ENCODE measurements around the gene FYCO1.

Gene FYCO1

DNA sequence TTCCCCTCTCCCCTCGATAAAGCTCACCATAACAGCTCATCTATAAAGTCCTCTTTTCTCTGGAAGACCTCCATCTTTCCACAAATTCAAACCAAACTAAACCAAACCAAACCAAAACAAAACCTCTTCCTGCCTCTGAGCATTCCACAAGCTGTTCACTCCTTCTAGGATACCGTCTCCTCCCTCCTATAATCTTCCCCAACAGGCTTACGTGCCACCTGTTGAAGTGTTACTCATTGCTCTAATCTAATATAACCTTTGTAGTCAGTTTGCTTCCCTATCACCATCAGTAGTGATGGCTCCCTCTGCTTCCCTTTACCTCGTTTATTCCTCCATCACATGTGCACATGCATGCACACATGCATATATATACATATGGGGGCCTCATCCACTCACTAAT lies 122.0 kb downstream of the FYCO1 start:
- H3K27ac ChIP-seq (replicated peaks) = no peak overlapping the region
- TF ChIP-seq REST (IDR thresholded peaks at IDR 0.05; ENCODE audit: insufficient replicate concordance, low read depth) (no peak), POLR2AphosphoS5 (IDR thresholded peaks at IDR 0.05; ENCODE audit: low read depth) (no peak), GABPA (IDR thresholded peaks at IDR 0.05; ENCODE audit: low read depth) (no peak), SPI1 (IDR thresholded peaks at IDR 0.05; ENCODE audit: borderline replicate concordance, low read depth) (no peak), CTCF (IDR thresholded peaks at IDR 0.05; ENCODE audit: insufficient read depth, low read length) (no peak)
- H3K4me3 ChIP-seq (replicated peaks; ENCODE audit: insufficient read depth, low read length) = no peak overlapping the region

GRCh38 chr3:45873036-45873435 lies 122.6 kb downstream of the FYCO1 start:
- TF ChIP-seq CTCF (IDR thresholded peaks at IDR 0.05; ENCODE audit: insufficient read depth, low read length) (no peak), SPI1 (IDR thresholded peaks at IDR 0.05; ENCODE audit: borderline replicate concordance, low read depth) (no peak), GABPA (IDR thresholded peaks at IDR 0.05; ENCODE audit: low read depth) (no peak), POLR2AphosphoS5 (IDR thresholded peaks at IDR 0.05; ENCODE audit: low read depth) (no peak), REST (IDR thresholded peaks at IDR 0.05; ENCODE audit: insufficient replicate concordance, low read depth) (no peak)
- Histone ChIP-seq H3K4me3 (replicated peaks; ENCODE audit: insufficient read depth, low read length) (no peak overlapping the region), H3K27me3 (ENCODE audit: insufficient read depth, poor library complexity, severe bottlenecking) (no peaks in the 10 kb centered on the region), H3K27ac (replicated peaks) (no peak overlapping the region)
- DNase-seq (ENCODE audit: low read depth in 1 of 2, low spot score in 1 of 2) = no peak

More for the DNA sequence above, 122.0 kb downstream of the FYCO1 start:
- H3K27me3 ChIP-seq (ENCODE audit: insufficient read depth, poor library complexity, severe bottlenecking) = no peaks in the 10 kb centered on the region
- DNase-seq (ENCODE audit: low read depth in 1 of 2, low spot score in 1 of 2) = no peak

GRCh38 chr3:45872569-45872968 lies 123.1 kb downstream of the FYCO1 start:
- TF ChIP-seq CTCF (IDR thresholded peaks at IDR 0.05; ENCODE audit: insufficient read depth, low read length) (no peak), REST (IDR thresholded peaks at IDR 0.05; ENCODE audit: insufficient replicate concordance, low read depth) (no peak)
- Histone ChIP-seq H3K27me3 (ENCODE audit: insufficient read depth, poor library complexity, severe bottlenecking) (no peaks in the 10 kb centered on the region), H3K4me3 (replicated peaks; ENCODE audit: insufficient read depth, low read length) (no peak overlapping the region), H3K27ac (replicated peaks) (no peak overlapping the region)
- no peak for DNase-seq (ENCODE audit: low read depth in 1 of 2, low spot score in 1 of 2)

All from HL-60 (cell line).